Measurements from ENCODE around the gene SZT2.

DNA sequence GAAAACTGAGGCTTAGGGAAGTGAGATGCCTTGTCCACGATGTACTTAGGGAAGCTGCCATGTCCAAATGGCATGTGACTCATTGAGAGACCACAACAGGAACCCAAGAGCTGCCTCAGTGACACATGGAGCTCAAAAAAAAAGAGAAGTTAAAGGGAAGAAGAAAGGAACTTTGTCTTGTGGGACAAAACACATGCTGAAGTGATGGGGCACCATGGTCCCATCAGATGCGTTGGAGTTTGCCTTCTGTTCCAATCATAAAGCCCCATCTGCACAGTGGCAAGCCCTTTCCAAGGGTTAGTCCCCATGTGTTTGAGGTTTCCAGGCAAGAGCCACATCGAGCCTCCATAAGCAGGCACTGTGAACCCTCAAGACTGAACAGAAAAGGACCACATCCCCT lies 8.1 kb upstream of the SZT2 start:
- TF ChIP-seq CTCF (IDR thresholded peaks at IDR 0.05; ENCODE audit: insufficient read depth, low read depth, low read length) (no peak), EZH2 (IDR thresholded peaks at IDR 0.05; ENCODE audit: insufficient read depth, low read length) (no peak)
